ENCODE results near the gene ADCK2.

DNA sequence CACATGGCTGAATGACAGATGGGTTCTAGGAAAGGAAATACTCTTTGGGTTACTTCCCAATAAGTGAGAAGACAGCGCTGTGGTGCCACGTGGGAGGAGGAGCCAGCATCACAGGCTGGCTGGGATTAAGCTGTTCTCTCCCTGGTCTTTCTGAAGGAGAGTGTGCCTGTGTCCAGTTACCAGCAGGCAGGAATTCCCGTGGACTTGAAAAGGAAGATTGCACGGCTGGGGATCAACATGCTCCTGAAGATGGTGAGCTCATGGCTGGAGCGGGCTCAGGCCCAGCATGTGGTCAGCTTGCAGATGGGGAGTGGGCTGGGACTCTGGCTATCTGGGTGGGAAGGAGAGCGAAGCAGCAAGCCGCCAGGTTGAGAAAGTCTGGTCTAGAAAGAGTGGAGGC is 8.1 kb downstream of the ADCK2 start:
- TF ChIP-seq EP300 (IDR thresholded peaks at IDR 0.05; ENCODE audit: borderline replicate concordance in 1 of 2, low read depth in 1 of 2, low read length in 1 of 2) (no peak), JUND (IDR thresholded peaks at IDR 0.05) (no peak), SIN3A (IDR thresholded peaks at IDR 0.05; ENCODE audit: borderline replicate concordance, low read depth, low read length) (no peak), RFX5 (IDR thresholded peaks at IDR 0.05; ENCODE audit: low read length) (no peak), POLR2AphosphoS5 (IDR thresholded peaks at IDR 0.05; ENCODE audit: low read depth, low read length) (no peak), RAD21 (IDR thresholded peaks at IDR 0.05; ENCODE audit: low read length) (no peak), SMC3 (IDR thresholded peaks at IDR 0.05; ENCODE audit: low read depth, low read length) (no peak), ELF1 (IDR thresholded peaks at IDR 0.05) (no peak)
- TF ChIP-seq, protein P1, sequence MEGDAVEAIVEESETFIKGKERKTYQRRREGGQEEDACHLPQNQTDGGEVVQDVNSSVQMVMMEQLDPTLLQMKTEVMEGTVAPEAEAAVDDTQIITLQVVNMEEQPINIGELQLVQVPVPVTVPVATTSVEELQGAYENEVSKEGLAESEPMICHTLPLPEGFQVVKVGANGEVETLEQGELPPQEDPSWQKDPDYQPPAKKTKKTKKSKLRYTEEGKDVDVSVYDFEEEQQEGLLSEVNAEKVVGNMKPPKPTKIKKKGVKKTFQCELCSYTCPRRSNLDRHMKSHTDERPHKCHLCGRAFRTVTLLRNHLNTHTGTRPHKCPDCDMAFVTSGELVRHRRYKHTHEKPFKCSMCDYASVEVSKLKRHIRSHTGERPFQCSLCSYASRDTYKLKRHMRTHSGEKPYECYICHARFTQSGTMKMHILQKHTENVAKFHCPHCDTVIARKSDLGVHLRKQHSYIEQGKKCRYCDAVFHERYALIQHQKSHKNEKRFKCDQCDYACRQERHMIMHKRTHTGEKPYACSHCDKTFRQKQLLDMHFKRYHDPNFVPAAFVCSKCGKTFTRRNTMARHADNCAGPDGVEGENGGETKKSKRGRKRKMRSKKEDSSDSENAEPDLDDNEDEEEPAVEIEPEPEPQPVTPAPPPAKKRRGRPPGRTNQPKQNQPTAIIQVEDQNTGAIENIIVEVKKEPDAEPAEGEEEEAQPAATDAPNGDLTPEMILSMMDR (IDR thresholded peaks at IDR 0.05), result no peak
- TF ChIP-seq, protein P2, sequence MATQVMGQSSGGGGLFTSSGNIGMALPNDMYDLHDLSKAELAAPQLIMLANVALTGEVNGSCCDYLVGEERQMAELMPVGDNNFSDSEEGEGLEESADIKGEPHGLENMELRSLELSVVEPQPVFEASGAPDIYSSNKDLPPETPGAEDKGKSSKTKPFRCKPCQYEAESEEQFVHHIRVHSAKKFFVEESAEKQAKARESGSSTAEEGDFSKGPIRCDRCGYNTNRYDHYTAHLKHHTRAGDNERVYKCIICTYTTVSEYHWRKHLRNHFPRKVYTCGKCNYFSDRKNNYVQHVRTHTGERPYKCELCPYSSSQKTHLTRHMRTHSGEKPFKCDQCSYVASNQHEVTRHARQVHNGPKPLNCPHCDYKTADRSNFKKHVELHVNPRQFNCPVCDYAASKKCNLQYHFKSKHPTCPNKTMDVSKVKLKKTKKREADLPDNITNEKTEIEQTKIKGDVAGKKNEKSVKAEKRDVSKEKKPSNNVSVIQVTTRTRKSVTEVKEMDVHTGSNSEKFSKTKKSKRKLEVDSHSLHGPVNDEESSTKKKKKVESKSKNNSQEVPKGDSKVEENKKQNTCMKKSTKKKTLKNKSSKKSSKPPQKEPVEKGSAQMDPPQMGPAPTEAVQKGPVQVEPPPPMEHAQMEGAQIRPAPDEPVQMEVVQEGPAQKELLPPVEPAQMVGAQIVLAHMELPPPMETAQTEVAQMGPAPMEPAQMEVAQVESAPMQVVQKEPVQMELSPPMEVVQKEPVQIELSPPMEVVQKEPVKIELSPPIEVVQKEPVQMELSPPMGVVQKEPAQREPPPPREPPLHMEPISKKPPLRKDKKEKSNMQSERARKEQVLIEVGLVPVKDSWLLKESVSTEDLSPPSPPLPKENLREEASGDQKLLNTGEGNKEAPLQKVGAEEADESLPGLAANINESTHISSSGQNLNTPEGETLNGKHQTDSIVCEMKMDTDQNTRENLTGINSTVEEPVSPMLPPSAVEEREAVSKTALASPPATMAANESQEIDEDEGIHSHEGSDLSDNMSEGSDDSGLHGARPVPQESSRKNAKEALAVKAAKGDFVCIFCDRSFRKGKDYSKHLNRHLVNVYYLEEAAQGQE (IDR thresholded peaks at IDR 0.05; ENCODE audit: low read depth, low read length), result no peak

All from SK-N-SH (cell line).